DND-41 (cell line): ENCODE results near the gene TRAF3IP1.

Experiments used
- ATAC-seq: fragments of 200-7000 bp; cut with Tn5 transposase; 3 replicates; pipeline ENCODE4 v1.9.1; 2021; ENCODE audit warnings: low read depth; ENCODE audit not compliant: insufficient read depth
- DNase-seq: peaks from one replicate; pipeline ENCODE4 v3.0.0-alpha.2; 2020
- H2AFZ ChIP-seq: 2 replicates; pipeline ENCODE4 v1.6.0; 2012; ENCODE audit warnings: low read depth, low read length
- H3K27ac ChIP-seq: 2 replicates; pipeline ENCODE4 v1.5.1; 2012; ENCODE audit warnings: low read length, inconsistent platforms
- H3K27me3 ChIP-seq: fragments of 200-600 bp; sonication (generic); 2 replicates; pipeline ENCODE4 v1.6.0; 2012; ENCODE audit warnings: low read length, mild to moderate bottlenecking, inconsistent platforms; ENCODE audit not compliant: insufficient read depth, poor library complexity
- H3K36me3 ChIP-seq: 2 replicates; pipeline ENCODE4 v1.5.1; 2012; ENCODE audit warnings: low read length, inconsistent platforms; ENCODE audit not compliant: insufficient read depth
- H3K4me1 ChIP-seq: 2 replicates; pipeline ENCODE4 v1.5.1; 2012; ENCODE audit warnings: mild to moderate bottlenecking, low read length; ENCODE audit not compliant: insufficient read depth
- H3K4me2 ChIP-seq: 2 replicates; pipeline ENCODE4 v1.6.0; 2012; ENCODE audit warnings: mild to moderate bottlenecking, moderate library complexity, low read length, inconsistent platforms; ENCODE audit not compliant: insufficient read depth
- H3K4me3 ChIP-seq, 2 experiments: fragments of 200-600 bp in 1 of 2; shearing (Covaris generic) in 1 of 2; 2 replicates each; pipeline ENCODE4 v1.5.1; 2012 to 2016; ENCODE audit warnings: inconsistent platforms in 2 of 2, low read length in 2 of 2, mild to moderate bottlenecking in 2 of 2, low read depth in 1 of 2, moderate library complexity in 1 of 2
- H3K79me2 ChIP-seq: 2 replicates; pipeline ENCODE4 v1.6.0; 2012; ENCODE audit warnings: low read length, inconsistent platforms; ENCODE audit not compliant: insufficient read depth
- H3K9ac ChIP-seq: 2 replicates; pipeline ENCODE4 v1.6.0; 2012; ENCODE audit warnings: low read depth, mild to moderate bottlenecking, inconsistent platforms, low read length, moderate library complexity
- H3K9me3 ChIP-seq: 2 replicates; pipeline ENCODE4 v1.5.1; 2012; ENCODE audit warnings: low read length, moderate library complexity, mild to moderate bottlenecking, inconsistent platforms; ENCODE audit not compliant: insufficient read depth, severe bottlenecking
- H4K20me1 ChIP-seq: 2 replicates; pipeline ENCODE4 v1.6.0; 2012; ENCODE audit warnings: low read length; ENCODE audit not compliant: insufficient read depth
- EZH2 ChIP-seq: IDR thresholded peaks from 3 replicates; pipeline ENCODE4 v1.6.1; 2012; ENCODE audit warnings: borderline replicate concordance, low read depth, mild to moderate bottlenecking, moderate library complexity, low read length, inconsistent platforms; ENCODE audit not compliant: severe bottlenecking
- TF ChIP-seq, protein P1 (sequence below): IDR thresholded peaks from 2 replicates; pipeline ENCODE4 v1.5.1; 2012; ENCODE audit warnings: borderline replicate concordance, low read length, moderate library complexity, mild to moderate bottlenecking; ENCODE audit not compliant: poor library complexity, severe bottlenecking; ENCODE audit errors: extremely low read depth

The TRAF3IP1 gene

DNA sequence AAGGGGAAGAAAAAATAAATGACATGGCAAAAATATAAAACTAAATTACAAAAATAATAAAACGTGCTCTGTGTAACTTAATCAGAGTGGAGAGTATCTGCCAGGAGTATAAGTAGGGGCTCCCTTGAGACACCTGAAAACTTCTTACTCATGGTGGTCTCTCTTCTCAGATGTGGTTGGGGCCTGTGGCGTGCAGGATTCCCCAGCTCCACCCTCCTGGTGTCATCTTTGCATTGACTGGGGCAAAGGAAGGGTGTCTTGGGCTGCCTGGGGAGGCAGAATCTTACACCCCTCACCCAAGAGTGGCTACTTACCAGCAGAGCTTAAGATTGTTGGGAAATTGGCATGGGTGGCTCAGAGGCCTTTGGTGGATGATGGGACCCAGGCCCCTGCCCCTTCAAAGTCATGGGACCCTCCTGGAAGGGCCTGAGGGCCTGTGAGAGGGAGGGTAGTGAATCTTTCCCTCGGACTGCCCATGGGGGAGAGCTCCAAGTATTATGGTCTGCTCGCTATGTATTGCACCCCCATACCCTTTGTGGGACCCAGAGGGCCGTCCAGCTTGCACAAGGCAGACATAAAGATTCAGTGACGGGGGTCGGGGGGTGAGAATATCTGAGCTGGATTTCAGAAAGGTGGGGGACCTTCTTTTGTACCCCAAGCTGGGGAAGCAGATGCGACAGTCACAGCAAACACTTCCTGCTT, 6.9 kb upstream of the TRAF3IP1 start:
- Histone ChIP-seq H3K36me3 (no peaks in the 10 kb centered on the region), H2AFZ (no peak overlapping the region)

DNA sequence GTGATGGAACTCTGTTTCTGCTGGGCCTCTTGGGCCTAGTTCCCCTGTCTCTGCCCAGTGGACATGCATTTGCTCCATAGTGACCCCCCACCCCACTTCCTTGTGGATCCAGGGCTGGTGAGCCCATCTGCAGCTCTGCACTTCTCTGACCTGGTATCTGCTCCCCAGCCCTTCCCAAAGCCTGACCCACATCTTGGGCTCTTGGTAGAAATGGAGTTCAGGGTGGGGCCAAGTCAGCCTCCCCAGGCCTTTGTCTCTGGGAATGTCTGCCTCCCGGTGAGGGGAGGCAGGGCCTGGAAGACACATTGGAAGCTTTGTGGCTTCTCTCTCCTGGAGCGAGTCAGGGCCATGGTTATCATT, 6.3 kb upstream of the TRAF3IP1 start:
- Histone ChIP-seq H3K4me3 (no peak overlapping the region), H3K79me2 (no peaks in the 10 kb centered on the region), H3K27ac (no peak overlapping the region), H2AFZ (no peak overlapping the region), H3K9ac (no peak overlapping the region), H3K4me2 (no peak overlapping the region), H3K36me3 (no peaks in the 10 kb centered on the region), H3K4me1 (no peaks in the 10 kb centered on the region), H3K9me3 (no peaks in the 10 kb centered on the region), H3K27me3 (peaks cover 3% of the 10 kb centered on the region), H4K20me1 (no peaks in the 10 kb centered on the region)
- no peak for DNase-seq
- no peak for ATAC-seq
- TF ChIP-seq, protein P1, sequence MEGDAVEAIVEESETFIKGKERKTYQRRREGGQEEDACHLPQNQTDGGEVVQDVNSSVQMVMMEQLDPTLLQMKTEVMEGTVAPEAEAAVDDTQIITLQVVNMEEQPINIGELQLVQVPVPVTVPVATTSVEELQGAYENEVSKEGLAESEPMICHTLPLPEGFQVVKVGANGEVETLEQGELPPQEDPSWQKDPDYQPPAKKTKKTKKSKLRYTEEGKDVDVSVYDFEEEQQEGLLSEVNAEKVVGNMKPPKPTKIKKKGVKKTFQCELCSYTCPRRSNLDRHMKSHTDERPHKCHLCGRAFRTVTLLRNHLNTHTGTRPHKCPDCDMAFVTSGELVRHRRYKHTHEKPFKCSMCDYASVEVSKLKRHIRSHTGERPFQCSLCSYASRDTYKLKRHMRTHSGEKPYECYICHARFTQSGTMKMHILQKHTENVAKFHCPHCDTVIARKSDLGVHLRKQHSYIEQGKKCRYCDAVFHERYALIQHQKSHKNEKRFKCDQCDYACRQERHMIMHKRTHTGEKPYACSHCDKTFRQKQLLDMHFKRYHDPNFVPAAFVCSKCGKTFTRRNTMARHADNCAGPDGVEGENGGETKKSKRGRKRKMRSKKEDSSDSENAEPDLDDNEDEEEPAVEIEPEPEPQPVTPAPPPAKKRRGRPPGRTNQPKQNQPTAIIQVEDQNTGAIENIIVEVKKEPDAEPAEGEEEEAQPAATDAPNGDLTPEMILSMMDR = no peak
- TF ChIP-seq EZH2 = no peak

More for the DNA sequence above, 6.9 kb upstream of the TRAF3IP1 start:
- peak; percentile 59 for DNase-seq
- peak; percentile 92 for ATAC-seq
- H3K4me2 ChIP-seq = no peak overlapping the region
- H3K27ac ChIP-seq = no peak overlapping the region
- H3K79me2 ChIP-seq = no peaks in the 10 kb centered on the region
- TF ChIP-seq EZH2 = no peak
- TF ChIP-seq, protein P1 = no peak
- H3K27me3 ChIP-seq = peaks cover 3% of the 10 kb centered on the region
- no peaks in the 10 kb centered on the region for H3K9me3 ChIP-seq
- no peak overlapping the region for H3K4me3 ChIP-seq
- no peaks in the 10 kb centered on the region for H4K20me1 ChIP-seq
- H3K9ac ChIP-seq = no peak overlapping the region
- H3K4me1 ChIP-seq = no peaks in the 10 kb centered on the region

DNA sequence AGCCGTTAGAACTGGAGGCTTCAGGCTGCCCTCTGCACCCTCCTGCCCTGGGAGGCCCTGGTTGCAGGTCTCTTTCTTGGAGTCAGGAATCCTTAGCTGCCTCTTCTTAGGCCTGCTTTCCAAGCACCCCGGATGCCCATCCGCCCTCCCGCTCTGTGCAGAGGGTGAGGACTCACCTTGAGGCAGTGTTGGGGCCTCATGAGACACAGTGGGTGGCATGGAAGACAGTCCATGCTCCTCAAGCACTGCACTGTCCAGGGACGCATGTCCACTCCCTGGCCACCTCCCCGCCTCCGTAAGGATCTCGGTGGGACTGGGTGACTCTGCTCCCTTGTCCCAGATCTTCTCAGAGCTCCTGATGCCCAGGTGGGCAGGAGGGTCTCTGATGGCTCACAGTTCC, 5.7 kb upstream of the TRAF3IP1 start:
- H3K4me1 ChIP-seq = peaks cover 5% of the 10 kb centered on the region
- peaks cover 3% of the 10 kb centered on the region for H3K27me3 ChIP-seq
- H3K9me3 ChIP-seq = no peaks in the 10 kb centered on the region
- no peak overlapping the region for H3K4me3 ChIP-seq
- ATAC-seq (no peak), DNase-seq (no peak)
- no peaks in the 10 kb centered on the region for H3K79me2 ChIP-seq
- TF ChIP-seq EZH2 = no peak
- TF ChIP-seq, protein P1 = no peak
- H2AFZ ChIP-seq = no peak overlapping the region
- no peak overlapping the region for H3K9ac ChIP-seq
- no peaks in the 10 kb centered on the region for H3K36me3 ChIP-seq
- no peak overlapping the region for H3K4me2 ChIP-seq
- no peak overlapping the region for H3K27ac ChIP-seq
- H4K20me1 ChIP-seq = no peaks in the 10 kb centered on the region
